K562 (cell line): ENCODE results near the gene CAPZB. TPM values are rescaled to one million over a fixed set of nuclear protein-coding genes. Genes with fewer than 3 reads are reported as not detected.
A peak's percentile ranks its signal among the peaks of the same experiment; 100 is the strongest.

Experiments used
- CREB3L1 ChIP-seq: fragments of 450-650 bp; IDR thresholded peaks from 2 replicates; pipeline ENCODE4 v1.6.1; 2014; ENCODE audit warnings: low read depth, mild to moderate bottlenecking, moderate library complexity, borderline replicate concordance
- E2F6 ChIP-seq, 2 experiments: IDR thresholded peaks; 2 replicates each; pipeline ENCODE4 v1.6.1; 2011; ENCODE audit warnings: borderline replicate concordance in 1 of 2, control low read depth in 1 of 2, low read depth in 1 of 2, low read length in 1 of 2, mild to moderate bottlenecking in 1 of 2, mixed read lengths in 1 of 2, moderate library complexity in 1 of 2; ENCODE audit not compliant: insufficient read depth in 1 of 2, insufficient read length in 1 of 2, poor library complexity in 1 of 2, severe bottlenecking in 1 of 2; ENCODE audit errors: extremely low read depth in 1 of 2
- ETV1 ChIP-seq: fragments of 450-650 bp; conservative IDR thresholded peaks from 2 replicates; pipeline ENCODE4 v1.6.1; 2016; ENCODE audit warnings: missing genetic modification characterization, control low read depth, low read depth, missing compliant biosample characterization
- HCFC1 ChIP-seq: IDR thresholded peaks from 2 replicates; pipeline ENCODE4 v1.6.1; 2012; ENCODE audit warnings: low read depth, low read length, improper control_type of control experiment
- NRF1 ChIP-seq, 2 experiments: fragments of 450-650 bp; IDR thresholded peaks in 1 of 2; conservative IDR thresholded peaks in 1 of 2; 2 replicates each; pipeline ENCODE4 v1.6.1; 2014; ENCODE audit warnings: mild to moderate bottlenecking in 2 of 2
- PHF20 ChIP-seq: fragments of 450-650 bp; IDR thresholded peaks from 2 replicates; pipeline ENCODE4 v1.6.1; 2018; ENCODE audit not compliant: partially characterized antibody
- RBM22 ChIP-seq: fragments of 200-400 bp; formaldehyde crosslinking; IDR thresholded peaks from 2 replicates; pipeline ENCODE4 v1.6.1; 2018; ENCODE audit warnings: low read length, low read depth; ENCODE audit not compliant: poor library complexity, severe bottlenecking
- RUNX1 ChIP-seq: sonication (generic); IDR thresholded peaks from 2 replicates; pipeline ENCODE4 v1.6.1; 2016; ENCODE audit warnings: antibody characterized with exemption, low read depth
- SNRNP70 ChIP-seq: fragments of 200-400 bp; formaldehyde crosslinking; optimal IDR thresholded peaks from 2 replicates; pipeline ENCODE3; 2017; ENCODE audit warnings: low read depth, low read length
- SRF ChIP-seq, 2 experiments: fragments of 250-450, 450-650 bp in 1 of 2; sonication (Bioruptor Pico) in 1 of 2; sonication (generic) in 1 of 2; formaldehyde crosslinking; IDR thresholded peaks; 2 replicates each; pipeline versions ENCODE4 v1.5.0 to v1.5.1; 2020 to 2022; ENCODE audit warnings: mild to moderate bottlenecking in 1 of 2, missing genetic modification reagents in 1 of 2
- STAG1 ChIP-seq: sonication (generic); formaldehyde crosslinking; IDR thresholded peaks from 2 replicates; pipeline ENCODE4 v1.5.0; 2020; ENCODE audit warnings: missing genetic modification reagents, borderline replicate concordance
- SUPT5H ChIP-seq: fragments of 450-650 bp; IDR thresholded peaks from 2 replicates; pipeline ENCODE4 v1.6.1; 2016
- TEAD2 ChIP-seq: fragments of 450-650 bp; IDR thresholded peaks from 2 replicates; pipeline ENCODE4 v1.6.1; 2016; ENCODE audit warnings: missing genetic modification characterization, control low read depth, missing compliant biosample characterization
- USF1 ChIP-seq: sonication (generic); formaldehyde crosslinking; IDR thresholded peaks from 2 replicates; pipeline ENCODE4 v1.9.0; 2022; ENCODE audit warnings: mild to moderate bottlenecking, missing genetic modification reagents
- ZBTB7A ChIP-seq: IDR thresholded peaks from 2 replicates; pipeline ENCODE4 v1.6.1; 2011; ENCODE audit warnings: low read depth, mild to moderate bottlenecking, low read length, moderate library complexity, borderline replicate concordance; ENCODE audit not compliant: control insufficient read depth
- ZKSCAN8 ChIP-seq: fragments of 200-800 bp; sonication (Bioruptor generic); IDR thresholded peaks from 2 replicates; pipeline ENCODE4 v1.6.1; 2016; ENCODE audit warnings: missing genetic modification characterization, missing compliant biosample characterization
- ZNF311 ChIP-seq: fragments of 250-450 bp; sonication (Bioruptor Pico); IDR thresholded peaks from 2 replicates; pipeline ENCODE4 v1.4.0; 2020; ENCODE audit warnings: mild to moderate bottlenecking, moderate library complexity
- polyA plus RNA-seq, 8 experiments: library from polyadenylated mRNA; depleted of rRNA in 4 of 8; stranded (reverse) in 5 of 8; unstranded in 3 of 8; fragments of >200 nt; fragmentation: Nextera tagmentation in 2 of 8; fragmentation: Illumina TruSeq in 1 of 8; extraction: Ambion mirVana in 2 of 8; extraction: Trizol in 1 of 8; gene quantifications; 2 replicates each; pipeline versions ENCODE4 v1.2.1 to v1.2.3, GENCODE V29; 2011 to 2014; ENCODE audit warnings: inconsistent platforms in 1 of 8, missing spikeins in 1 of 8
- total RNA-seq, 7 experiments: library from RNA; depleted of rRNA in 6 of 7; stranded (reverse); fragments of >200 nt in 6 of 7; fragmentation: Illumina TruSeq in 2 of 7; extraction: Trizol in 2 of 7; gene quantifications; 2 replicates each; pipeline versions ENCODE4 v1.2.1 to v1.2.3, GENCODE V29; 2011 to 2021; ENCODE audit warnings: low replicate concordance in 1 of 7
- TF ChIP-seq, protein P1 (sequence below), 2 experiments: IDR thresholded peaks; 2 replicates each; pipeline ENCODE4 v1.6.1; 2012; ENCODE audit warnings: improper control_type of control experiment in 2 of 2, low read depth in 2 of 2, low read length in 2 of 2, borderline replicate concordance in 1 of 2

CAPZB gene
- total and polyA plus RNA-seq, 9 of the 15 experiments (the other 6 are each of a cell fraction or from before 2014, with no cell fraction given): 57.6 to 297 (median 125) TPM

- TF ChIP-seq SRF (CRISPR knock-in tag; IDR thresholded peaks at IDR 0.05): peak; percentile 55 to 91; a peak in 3 of 4 replicates
- peak; percentile 49; the same call in 1 of the 2 replicates for TF ChIP-seq CREB3L1
- peak; percentile 72 to 77 for TF ChIP-seq NRF1 (conservative IDR thresholded peaks at IDR 0.05 in 1 of 2, IDR thresholded peaks at IDR 0.05 in 1 of 2)
- peak; percentile 73 for TF ChIP-seq PHF20
- peak in 1 of 2 experiments; percentile 61 for TF ChIP-seq E2F6 (IDR thresholded peaks at IDR 0.05; ENCODE audit: borderline replicate concordance in 1 of 2, extremely low read depth in 1 of 2, insufficient read depth in 1 of 2, insufficient read length in 1 of 2, low read depth in 1 of 2, low read length in 1 of 2, poor library complexity in 1 of 2, severe bottlenecking in 1 of 2)
- no peak; the same call in 1 of the 2 replicates for TF ChIP-seq ZKSCAN8 (CRISPR knock-in tag)
- TF ChIP-seq ETV1 (tag): peak; percentile 71; the same call in 1 of the 2 replicates
- peak; percentile 6; the same call in 1 of the 2 replicates for TF ChIP-seq USF1 (CRISPR knock-in tag)
- peak; percentile 50; the same call in 1 of the 2 replicates for TF ChIP-seq ZBTB7A
- peak; percentile 35 for TF ChIP-seq RBM22
- no peak for TF ChIP-seq ZNF311 (CRISPR knock-in tag)
- peak; percentile 50; the same call in 1 of the 2 replicates for TF ChIP-seq HCFC1
- TF ChIP-seq TEAD2 (tag): no peak
- TF ChIP-seq SNRNP70: no peak
- TF ChIP-seq RUNX1: no peak
- TF ChIP-seq, protein P1, sequence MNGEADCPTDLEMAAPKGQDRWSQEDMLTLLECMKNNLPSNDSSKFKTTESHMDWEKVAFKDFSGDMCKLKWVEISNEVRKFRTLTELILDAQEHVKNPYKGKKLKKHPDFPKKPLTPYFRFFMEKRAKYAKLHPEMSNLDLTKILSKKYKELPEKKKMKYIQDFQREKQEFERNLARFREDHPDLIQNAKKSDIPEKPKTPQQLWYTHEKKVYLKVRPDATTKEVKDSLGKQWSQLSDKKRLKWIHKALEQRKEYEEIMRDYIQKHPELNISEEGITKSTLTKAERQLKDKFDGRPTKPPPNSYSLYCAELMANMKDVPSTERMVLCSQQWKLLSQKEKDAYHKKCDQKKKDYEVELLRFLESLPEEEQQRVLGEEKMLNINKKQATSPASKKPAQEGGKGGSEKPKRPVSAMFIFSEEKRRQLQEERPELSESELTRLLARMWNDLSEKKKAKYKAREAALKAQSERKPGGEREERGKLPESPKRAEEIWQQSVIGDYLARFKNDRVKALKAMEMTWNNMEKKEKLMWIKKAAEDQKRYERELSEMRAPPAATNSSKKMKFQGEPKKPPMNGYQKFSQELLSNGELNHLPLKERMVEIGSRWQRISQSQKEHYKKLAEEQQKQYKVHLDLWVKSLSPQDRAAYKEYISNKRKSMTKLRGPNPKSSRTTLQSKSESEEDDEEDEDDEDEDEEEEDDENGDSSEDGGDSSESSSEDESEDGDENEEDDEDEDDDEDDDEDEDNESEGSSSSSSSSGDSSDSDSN (IDR thresholded peaks at IDR 0.05; ENCODE audit: borderline replicate concordance in 1 of 2, low read depth in 2 of 2, low read length in 2 of 2): peak; percentile 72 to 88; a peak in 2 of 4 replicates
- TF ChIP-seq STAG1 (CRISPR knock-in tag): no peak
- TF ChIP-seq SUPT5H: peak; percentile 61
Observed at GRCh38 chr1:19485362-19486187, at the start of gene CAPZB (continued).
